Measurements from ENCODE around the gene EIF5A2.
"Not testable (repeated sequence)": the region's sequence is repeated elsewhere in the genome, so short reads cannot be mapped to it uniquely, and the experiment has no call there.

EIF5A2 gene

DNA sequence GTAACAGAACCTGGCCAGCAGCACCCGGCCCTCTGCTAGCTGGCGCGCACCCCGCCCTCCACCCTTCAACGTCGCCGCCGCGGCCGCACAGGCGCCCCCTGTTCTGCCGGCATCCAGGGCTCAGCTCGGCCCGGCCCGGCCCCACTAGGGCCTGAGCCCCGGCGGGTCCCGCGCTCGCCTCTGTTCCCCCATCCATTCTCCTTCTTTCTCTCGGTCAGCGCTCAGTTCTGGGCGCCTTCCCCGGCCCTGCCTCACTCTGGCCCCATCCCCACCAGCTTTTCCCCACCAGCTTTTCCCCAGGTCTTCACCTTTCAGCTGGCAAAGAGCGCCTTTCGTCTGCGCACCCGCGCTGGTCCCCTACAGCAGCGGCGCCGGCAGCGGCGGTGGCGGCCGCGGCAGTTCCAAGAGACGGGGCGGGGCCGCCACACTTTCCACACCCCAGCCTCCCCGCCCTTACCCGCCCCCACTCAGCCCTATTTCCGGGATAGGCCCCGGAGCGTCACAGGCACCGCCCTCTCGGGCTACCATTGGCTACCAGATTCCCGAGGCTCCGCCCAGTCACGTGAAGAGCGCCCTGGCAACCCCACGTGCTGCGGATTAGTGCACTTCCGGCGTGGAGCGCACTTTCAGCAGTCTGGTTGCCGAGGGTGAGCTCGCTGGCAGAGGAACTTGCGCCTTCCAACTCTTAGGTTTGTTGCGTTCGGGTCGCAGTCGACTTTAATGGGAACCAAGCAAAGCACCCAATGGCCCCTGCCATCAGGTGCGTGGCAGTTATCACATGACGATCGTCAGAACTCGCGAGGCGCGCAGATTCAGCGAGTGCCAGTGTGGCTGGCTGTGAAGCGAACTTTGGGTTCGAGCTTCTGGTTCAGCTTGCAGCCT lies at the start of gene EIF5A2:
TSS of gene EIF5A2 (minus strand) at position 403 of the 882 bp plus-strand sequence. CDS start 831 bp downstream, outside the sequence.
- peak; percentile 96 for DNase-seq

DNA sequence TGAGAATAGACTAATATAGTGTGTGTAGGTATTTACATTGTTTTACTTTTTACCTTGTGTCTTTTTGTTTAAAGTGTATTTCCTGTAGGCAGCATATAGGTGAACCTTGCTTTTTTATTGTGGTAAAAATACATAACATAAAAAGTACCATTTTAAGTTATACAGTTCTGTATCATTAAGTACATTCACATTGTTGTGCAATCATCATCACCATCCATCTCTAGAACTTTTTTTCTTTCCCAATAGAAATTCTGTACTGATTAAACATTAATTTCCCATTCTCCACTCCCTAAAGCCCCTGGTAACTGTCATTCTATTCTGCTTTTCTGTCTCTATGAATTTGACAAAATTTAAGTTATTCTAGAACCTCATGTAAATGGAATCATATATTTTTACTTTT lies 48.2 kb upstream of the EIF5A2 start:
- no peak for DNase-seq

DNA sequence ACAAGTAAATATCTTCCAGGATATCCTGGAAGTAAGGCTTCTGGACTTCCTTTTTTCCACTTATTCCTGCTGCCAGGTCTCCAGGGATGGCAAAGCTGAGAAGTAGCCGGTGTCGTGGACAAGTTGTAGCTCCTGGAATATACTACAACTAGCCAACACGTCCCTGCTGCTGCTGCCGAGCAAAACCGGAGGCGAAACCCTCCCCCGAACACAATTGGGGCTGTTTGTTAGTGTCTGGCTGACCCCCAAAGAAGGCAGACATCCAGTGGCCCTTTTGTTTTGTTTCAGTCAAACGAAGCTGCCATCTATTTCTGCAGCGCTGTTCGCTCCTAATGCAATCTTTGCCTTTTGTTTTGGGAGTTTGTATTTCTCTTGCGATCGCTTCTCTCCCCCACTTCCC lies 45.3 kb upstream of the EIF5A2 start:
- DNase-seq: no peak

DNA sequence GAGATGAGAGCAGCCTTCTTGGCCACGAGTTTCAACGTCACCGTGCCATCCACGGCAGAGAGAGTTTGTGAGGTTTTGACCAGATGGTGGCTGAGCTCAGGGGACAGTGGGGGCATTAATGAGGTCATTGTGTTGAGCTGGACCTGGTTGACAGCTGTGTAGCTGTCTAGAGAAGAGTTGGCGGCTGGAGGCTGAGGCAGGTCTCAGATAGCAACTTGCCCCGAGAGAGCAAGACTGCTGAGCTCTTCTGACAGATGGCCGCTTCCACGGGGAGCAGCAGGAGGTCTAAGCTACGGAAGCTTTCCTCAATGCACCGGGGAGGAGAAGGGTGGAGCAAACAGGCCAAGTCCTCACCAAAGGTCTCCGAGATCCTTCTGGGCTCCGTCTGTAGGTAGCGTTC lies 44.8 kb upstream of the EIF5A2 start:
- no peak for DNase-seq

DNA sequence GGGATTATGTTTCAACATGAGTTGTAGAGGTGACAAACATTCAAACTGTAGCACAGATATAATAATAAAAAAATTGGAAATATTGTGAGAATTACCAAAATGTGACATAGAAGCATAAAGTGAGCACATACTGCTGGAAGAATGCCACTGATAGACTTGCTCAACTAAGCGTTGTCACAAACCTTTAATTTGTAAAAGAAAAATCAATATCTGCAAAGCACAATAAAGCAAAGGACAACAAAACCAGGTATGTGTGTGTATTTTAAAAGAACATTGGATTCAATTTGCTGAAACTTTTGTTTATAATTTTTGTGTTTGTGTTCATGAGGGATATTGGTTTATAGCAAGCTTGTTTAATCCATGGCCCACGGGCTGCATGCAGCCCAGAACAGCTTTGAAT lies 40.8 kb upstream of the EIF5A2 start:
- DNase-seq: no peak

GRCh38 chr3:170947018-170947769 lies 38.8 kb upstream of the EIF5A2 start:
- DNase-seq: no peak

- DNase-seq: no peak
Observed at GRCh38 chr3:170942011-170942410, 33.6 kb upstream of the EIF5A2 start.

DNA sequence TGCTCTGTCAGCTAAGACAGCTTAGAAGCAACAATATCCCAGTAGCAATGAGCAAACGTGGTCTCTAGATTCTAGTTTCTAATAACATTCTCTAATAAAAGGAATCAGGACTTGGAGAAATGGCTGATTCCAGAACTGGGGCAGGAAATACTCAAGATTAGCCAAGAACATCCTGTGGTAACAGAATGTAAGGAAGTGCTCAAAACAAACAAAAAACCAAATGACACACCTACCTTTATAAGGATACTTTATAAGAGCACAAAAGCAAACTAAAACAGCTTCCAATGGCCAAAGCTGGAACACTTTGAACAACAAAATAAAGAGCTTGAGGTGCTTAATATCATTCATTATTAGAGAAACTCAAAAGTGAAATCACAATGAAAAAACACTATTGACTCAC lies 33.1 kb upstream of the EIF5A2 start:
- DNase-seq: no peak

GRCh38 chr3:170933039-170933438 lies 24.6 kb upstream of the EIF5A2 start:
- not testable (repeated sequence) for DNase-seq

DNA sequence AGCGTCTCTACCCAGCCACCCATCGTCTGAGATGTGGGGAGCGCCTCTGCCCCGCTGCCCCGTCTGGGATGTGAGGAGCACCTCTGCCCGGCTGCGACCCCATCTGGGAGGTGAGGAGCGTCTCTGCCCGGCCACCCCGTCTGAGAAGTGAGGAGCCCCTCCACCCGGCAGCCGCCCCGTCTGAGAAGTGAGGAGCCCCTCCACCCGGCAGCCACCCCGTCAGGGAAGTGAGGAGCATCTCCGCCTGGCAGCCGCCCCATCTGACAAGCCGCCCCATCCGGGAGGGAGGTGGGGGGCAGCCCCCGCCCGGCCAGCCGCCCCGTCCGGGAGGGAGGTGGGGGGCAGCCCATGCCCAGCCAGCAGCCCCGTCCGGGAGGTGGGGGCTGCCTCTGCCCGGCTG lies 15.1 kb upstream of the EIF5A2 start:
- not testable (repeated sequence) for DNase-seq

GRCh38 chr3:170918715-170919114 lies 10.3 kb upstream of the EIF5A2 start:
- no peak for DNase-seq

GRCh38 chr3:170914690-170915089 lies 6.3 kb upstream of the EIF5A2 start:
- no peak for DNase-seq

DNA sequence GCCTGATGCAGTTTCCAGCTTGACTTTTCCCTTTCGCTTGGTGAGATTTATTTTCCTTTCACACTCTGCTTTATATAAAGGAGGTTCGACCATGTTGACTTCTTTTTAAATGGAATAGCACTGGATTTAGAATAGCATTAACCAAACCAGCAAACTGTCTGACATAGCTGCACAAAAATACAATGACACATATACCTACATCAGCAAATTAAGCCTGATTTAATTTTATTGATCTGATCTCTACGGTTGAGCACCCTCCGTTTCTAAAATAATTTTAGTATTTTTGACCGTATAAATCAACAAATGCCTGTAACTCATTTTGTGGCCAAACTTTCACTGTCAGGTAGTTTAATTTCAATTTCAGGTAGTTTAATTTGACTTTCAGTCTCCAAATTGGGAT lies 5.8 kb upstream of the EIF5A2 start:
- no peak for DNase-seq

DNA sequence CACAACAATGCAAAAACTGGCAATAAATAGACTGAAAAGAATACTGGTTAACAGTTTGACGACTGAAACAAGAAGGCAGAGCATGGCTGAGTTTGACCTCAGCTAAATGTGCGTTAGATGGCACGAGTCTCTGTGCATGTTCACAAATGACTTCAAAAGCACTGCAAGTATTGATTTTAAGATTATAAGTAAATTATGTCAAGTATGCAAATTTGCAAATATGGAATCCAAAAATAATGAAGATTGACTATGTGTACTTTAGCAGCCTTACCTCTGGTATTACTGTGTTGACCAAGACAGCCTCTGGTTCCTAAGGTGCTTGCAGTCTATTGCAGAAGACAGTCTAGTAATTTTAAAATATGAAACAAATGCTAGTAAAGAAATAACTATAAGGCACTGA lies 2.6 kb upstream of the EIF5A2 start:
- DNase-seq: no peak

- no peak for DNase-seq
Observed at GRCh38 chr3:170910542-170910941, 2.1 kb upstream of the EIF5A2 start.

GRCh38 chr3:170909129-170909903 lies 879 bp upstream of the EIF5A2 start:
- no peak for DNase-seq

DNA sequence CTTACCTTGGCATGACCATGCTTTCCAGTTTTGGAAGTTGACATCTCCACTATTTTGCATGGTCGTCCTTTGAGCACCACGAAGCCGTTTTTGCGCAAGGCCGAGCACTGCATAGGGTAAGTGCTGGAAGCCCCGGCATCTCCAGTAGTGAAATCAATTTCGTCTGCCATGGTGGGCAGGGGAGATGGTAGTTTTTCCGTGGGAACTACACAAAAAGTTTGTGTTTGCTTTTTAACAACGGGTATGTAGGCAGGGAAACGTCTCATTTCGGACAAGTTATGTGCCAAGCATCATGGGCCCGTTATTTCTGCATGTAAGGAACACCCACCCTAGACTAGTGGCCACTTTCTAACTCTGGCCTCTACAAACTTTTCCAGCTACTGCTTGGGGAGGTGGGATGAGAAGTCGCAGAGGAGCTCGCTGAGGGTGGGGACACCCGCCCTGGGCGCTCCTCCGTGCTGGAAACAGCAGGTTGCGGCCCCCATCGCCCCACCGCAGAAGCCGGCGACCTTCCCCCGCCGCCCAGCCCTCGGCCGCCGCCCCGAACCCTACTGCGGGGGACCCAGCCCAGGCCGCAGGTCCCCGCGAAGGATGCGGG lies 701 bp downstream of the EIF5A2 start:
- DNase-seq: no peak

DNA sequence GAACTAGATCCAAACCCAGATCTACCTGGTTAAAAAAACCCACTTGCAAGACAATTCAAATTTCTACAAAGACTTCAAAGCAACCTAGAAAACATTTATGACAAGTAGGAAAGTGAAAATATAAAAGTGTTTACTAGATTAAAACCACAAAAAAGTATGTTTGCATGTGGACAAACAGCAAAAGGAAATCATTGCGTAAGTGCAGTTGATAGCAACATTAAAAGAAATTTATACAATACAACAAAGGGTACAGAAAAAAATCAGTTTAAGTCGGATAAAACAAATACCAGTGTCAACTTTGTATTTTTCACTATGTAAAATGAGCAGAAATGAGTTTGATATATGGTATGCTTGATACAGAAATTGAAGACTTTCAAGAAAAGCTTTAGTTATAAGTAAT lies 2.6 kb downstream of the EIF5A2 start:
- no peak for DNase-seq

DNA sequence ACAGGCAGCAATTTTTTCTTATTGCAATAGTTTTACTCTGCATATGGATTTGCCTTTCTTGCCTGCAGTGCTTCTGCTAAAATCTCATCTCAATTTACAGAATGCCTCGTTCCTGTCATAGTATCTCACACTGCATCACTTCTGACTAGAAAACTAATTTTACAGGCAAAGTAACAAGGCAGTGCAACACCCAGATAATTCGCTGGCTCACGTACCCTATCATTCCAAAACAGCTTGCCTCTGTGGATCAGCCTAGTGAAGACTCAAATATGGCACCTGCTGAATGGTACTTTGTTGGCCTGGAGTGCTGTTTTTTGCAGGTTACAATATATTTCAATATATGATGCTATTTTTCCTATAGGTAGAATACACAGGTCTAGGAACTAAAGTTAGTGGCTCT lies 5.3 kb downstream of the EIF5A2 start:
- DNase-seq: no peak

GRCh38 chr3:170899455-170899854 lies 9.0 kb downstream of the EIF5A2 start:
- DNase-seq: no peak

- no peak for DNase-seq
Observed at GRCh38 chr3:170897978-170898377, 10.5 kb downstream of the EIF5A2 start.

- not testable (repeated sequence) for DNase-seq
Observed at GRCh38 chr3:170897199-170897598, 11.2 kb downstream of the EIF5A2 start.

DNA sequence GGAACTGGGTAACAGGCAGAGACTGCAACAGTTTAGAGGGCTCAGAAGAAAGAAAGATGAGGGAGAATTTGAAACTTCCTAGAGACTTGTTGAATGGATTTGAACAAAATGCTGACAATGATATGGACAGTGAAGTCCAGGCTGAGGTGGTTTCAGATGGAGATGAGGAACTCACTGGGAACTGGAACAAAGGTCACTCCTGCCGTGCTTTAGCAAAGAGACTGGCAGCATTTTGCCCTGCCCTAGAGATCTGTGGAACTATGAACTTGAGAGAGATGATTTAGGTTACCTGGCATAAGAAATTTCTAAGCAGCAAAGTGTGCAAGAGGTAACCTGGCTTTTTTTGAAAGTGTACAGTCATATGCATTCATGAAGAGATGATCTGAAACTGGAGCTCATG lies 11.7 kb downstream of the EIF5A2 start:
- no peak for DNase-seq

Data from CD4-positive, alpha-beta T cell treated with Interferon gamma for 1 hour (primary cell).